HCT116 (cell line): ENCODE results near the gene SNHG17.

Experiments used
- EGR1 ChIP-seq: IDR thresholded peaks from 2 replicates; pipeline ENCODE4 v1.6.1; 2012; ENCODE audit warnings: low read depth
- EZH2 ChIP-seq: fragments of 200-600 bp; sonication (generic); IDR thresholded peaks from 2 replicates; pipeline ENCODE4 v1.6.1; 2017; ENCODE audit warnings: antibody characterized with exemption, mixed run types
- JUND ChIP-seq: IDR thresholded peaks from 2 replicates; pipeline ENCODE4 v1.6.1; 2012
- MAX ChIP-seq: IDR thresholded peaks from 2 replicates; pipeline ENCODE4 v1.6.1; 2012
- POLR2A ChIP-seq: IDR thresholded peaks from 2 replicates; pipeline ENCODE4 v1.7.0; 2011; ENCODE audit warnings: borderline replicate concordance; ENCODE audit not compliant: insufficient read depth, insufficient read length; ENCODE audit errors: extremely low read depth
- POLR2AphosphoS5 ChIP-seq: IDR thresholded peaks from 2 replicates; pipeline ENCODE4 v1.6.1; 2011; ENCODE audit warnings: mild to moderate bottlenecking, low read depth, low read length, moderate library complexity
- SIN3A ChIP-seq: IDR thresholded peaks from 2 replicates; pipeline ENCODE4 v1.6.1; 2012; ENCODE audit warnings: low read depth
- TCF7L2 ChIP-seq: IDR thresholded peaks from 2 replicates; pipeline ENCODE4 v1.7.0; 2011; ENCODE audit warnings: borderline replicate concordance, inconsistent platforms; ENCODE audit not compliant: insufficient read depth, insufficient read length; ENCODE audit errors: extremely low read depth
- ZFX ChIP-seq: fragments of 450-650 bp; IDR thresholded peaks from 2 replicates; pipeline ENCODE4 v1.6.1; 2017
- ZNF274 ChIP-seq: fragments of 200-500 bp; sonication (Bioruptor generic); IDR thresholded peaks from 2 replicates; pipeline ENCODE4 v1.6.1; 2014; ENCODE audit warnings: mild to moderate bottlenecking, low read depth, low read length, inconsistent platforms
- TF ChIP-seq, protein P1 (sequence below), 3 experiments: fragments of 200-600 bp in 1 of 3; sonication (generic) in 1 of 3; IDR thresholded peaks in 2 of 3; conservative IDR thresholded peaks in 1 of 3; 2 replicates each; pipeline ENCODE4 v1.5.1; 2012 to 2017; ENCODE audit warnings: low read depth in 2 of 3, low read length in 2 of 3, antibody characterized with exemption in 1 of 3, borderline replicate concordance in 1 of 3, control low read depth in 1 of 3, mild to moderate bottlenecking in 1 of 3, mixed read lengths in 1 of 3, mixed run types in 1 of 3, moderate library complexity in 1 of 3; ENCODE audit not compliant: insufficient read depth in 1 of 3

DNA sequence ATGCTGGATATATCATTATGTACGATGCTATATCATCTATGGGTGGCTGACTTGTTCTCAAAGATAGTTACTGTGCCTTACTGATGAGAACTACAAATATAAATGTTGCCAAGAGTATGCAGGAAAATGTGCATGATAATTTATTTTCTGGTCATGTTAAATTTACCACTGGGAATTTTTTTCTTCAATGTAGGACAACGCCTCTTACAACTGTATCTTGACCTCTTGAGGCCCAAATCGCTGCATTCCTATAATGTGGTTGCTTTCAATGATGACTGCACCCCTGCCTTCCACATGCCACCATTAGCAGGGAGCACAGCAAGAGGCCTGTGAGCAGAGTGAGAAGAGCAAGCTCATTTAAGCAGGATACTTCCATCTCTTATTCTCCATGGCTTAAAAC, 31.9 kb upstream of the SNHG17 start:
- TF ChIP-seq POLR2AphosphoS5 (no peak), POLR2A (no peak), ZFX (no peak), ZNF274 (no peak), EZH2 (no peak), TCF7L2 (no peak), JUND (no peak), SIN3A (no peak), MAX (no peak), EGR1 (no peak)
- TF ChIP-seq, protein P1, sequence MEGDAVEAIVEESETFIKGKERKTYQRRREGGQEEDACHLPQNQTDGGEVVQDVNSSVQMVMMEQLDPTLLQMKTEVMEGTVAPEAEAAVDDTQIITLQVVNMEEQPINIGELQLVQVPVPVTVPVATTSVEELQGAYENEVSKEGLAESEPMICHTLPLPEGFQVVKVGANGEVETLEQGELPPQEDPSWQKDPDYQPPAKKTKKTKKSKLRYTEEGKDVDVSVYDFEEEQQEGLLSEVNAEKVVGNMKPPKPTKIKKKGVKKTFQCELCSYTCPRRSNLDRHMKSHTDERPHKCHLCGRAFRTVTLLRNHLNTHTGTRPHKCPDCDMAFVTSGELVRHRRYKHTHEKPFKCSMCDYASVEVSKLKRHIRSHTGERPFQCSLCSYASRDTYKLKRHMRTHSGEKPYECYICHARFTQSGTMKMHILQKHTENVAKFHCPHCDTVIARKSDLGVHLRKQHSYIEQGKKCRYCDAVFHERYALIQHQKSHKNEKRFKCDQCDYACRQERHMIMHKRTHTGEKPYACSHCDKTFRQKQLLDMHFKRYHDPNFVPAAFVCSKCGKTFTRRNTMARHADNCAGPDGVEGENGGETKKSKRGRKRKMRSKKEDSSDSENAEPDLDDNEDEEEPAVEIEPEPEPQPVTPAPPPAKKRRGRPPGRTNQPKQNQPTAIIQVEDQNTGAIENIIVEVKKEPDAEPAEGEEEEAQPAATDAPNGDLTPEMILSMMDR (IDR thresholded peaks at IDR 0.05 in 2 of 3, conservative IDR thresholded peaks at IDR 0.05 in 1 of 3; ENCODE audit: borderline replicate concordance in 1 of 3, insufficient read depth in 1 of 3, low read depth in 2 of 3, low read length in 2 of 3): no peak
